ENCODE results near the gene ABCA13. TPM values are rescaled to one million over a fixed set of nuclear protein-coding genes. Genes with fewer than 3 reads are reported as not detected.

The ABCA13 gene, protein sequence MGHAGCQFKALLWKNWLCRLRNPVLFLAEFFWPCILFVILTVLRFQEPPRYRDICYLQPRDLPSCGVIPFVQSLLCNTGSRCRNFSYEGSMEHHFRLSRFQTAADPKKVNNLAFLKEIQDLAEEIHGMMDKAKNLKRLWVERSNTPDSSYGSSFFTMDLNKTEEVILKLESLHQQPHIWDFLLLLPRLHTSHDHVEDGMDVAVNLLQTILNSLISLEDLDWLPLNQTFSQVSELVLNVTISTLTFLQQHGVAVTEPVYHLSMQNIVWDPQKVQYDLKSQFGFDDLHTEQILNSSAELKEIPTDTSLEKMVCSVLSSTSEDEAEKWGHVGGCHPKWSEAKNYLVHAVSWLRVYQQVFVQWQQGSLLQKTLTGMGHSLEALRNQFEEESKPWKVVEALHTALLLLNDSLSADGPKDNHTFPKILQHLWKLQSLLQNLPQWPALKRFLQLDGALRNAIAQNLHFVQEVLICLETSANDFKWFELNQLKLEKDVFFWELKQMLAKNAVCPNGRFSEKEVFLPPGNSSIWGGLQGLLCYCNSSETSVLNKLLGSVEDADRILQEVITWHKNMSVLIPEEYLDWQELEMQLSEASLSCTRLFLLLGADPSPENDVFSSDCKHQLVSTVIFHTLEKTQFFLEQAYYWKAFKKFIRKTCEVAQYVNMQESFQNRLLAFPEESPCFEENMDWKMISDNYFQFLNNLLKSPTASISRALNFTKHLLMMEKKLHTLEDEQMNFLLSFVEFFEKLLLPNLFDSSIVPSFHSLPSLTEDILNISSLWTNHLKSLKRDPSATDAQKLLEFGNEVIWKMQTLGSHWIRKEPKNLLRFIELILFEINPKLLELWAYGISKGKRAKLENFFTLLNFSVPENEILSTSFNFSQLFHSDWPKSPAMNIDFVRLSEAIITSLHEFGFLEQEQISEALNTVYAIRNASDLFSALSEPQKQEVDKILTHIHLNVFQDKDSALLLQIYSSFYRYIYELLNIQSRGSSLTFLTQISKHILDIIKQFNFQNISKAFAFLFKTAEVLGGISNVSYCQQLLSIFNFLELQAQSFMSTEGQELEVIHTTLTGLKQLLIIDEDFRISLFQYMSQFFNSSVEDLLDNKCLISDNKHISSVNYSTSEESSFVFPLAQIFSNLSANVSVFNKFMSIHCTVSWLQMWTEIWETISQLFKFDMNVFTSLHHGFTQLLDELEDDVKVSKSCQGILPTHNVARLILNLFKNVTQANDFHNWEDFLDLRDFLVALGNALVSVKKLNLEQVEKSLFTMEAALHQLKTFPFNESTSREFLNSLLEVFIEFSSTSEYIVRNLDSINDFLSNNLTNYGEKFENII (N-terminal part only)
- total RNA-seq (2022; extraction: Qiagen RNA extraction; ENCODE audit: low read depth), result 0.05 to 0.13 TPM (median 0.05 TPM) in 4 of 5 replicates, not detected in the other

DNA sequence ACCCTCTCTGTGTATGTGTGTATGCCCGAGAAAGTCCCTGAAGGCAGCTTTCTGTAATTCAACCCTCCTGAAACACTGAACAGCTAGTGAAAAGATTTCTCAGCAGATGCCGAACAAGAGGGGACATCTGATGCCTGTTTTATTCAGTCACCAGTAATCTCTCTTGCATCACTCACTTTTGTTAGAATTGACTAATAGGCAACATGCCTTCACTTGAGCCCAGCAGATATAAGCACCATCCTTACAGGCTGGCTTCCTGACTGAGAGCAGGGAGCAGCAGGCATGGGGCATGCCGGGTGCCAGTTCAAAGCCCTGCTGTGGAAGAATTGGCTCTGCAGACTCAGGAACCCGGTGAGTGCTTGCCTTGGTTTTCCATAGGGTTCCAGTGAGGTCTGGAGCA, at the start of gene ABCA13:
TSS of gene ABCA13 (plus strand) at position 257 of the 400 bp plus-strand sequence. CDS start at position 283, 26 bp downstream.

Other genes starting within 250 kb of the ABCA13 start
- 0.15 to 0.37 TPM (median 0.23 TPM) in 5 replicates for gene PKD1L1, start 223.0 kb upstream of the ABCA13 start, total RNA-seq (2022; extraction: Qiagen RNA extraction; ENCODE audit: low read depth)
- gene HUS1, start 191.8 kb upstream of the ABCA13 start, total RNA-seq (2022; extraction: Qiagen RNA extraction; ENCODE audit: low read depth), result 18.1 to 21.2 TPM (median 18.5 TPM) in 5 replicates
- gene SUN3, start 142.4 kb upstream of the ABCA13 start, total RNA-seq (2022; extraction: Qiagen RNA extraction; ENCODE audit: low read depth), result 0.15 to 0.91 TPM in 2 of 5 replicates, not detected in the others
- 0.26 to 0.61 TPM (median 0.37 TPM) in 5 replicates for gene C7orf57, start 135.9 kb upstream of the ABCA13 start, total RNA-seq (2022; extraction: Qiagen RNA extraction; ENCODE audit: low read depth)
- gene UPP1, start 82.2 kb upstream of the ABCA13 start, total RNA-seq (2022; extraction: Qiagen RNA extraction; ENCODE audit: low read depth), result 64.0 to 115 TPM (median 95.7 TPM) in 5 replicates

All from A549 treated with CpdA at 1 μM for 4 hours (cell line).